Caki2 (cell line): ENCODE results near the gene RTP2. TPM values are rescaled to one million over a fixed set of nuclear protein-coding genes. Genes with fewer than 3 reads are reported as not detected.

Experiments
- DNase-seq: peaks from one replicate; pipeline ENCODE4 v3.0.0-alpha.2; 2015; ENCODE audit warnings: low read depth
- in situ Hi-C: cut with HindIII; loops from 2 replicates; pipeline ENCODE4 v1.10.0; 2016; ENCODE audit warnings: low sequenced_read_pairs, low pct_unique_long_range_greater_than_20kb, mixed read lengths
- total RNA-seq: library from RNA; depleted of rRNA; stranded (reverse); fragments of >200 nt; shearing (Covaris generic); gene quantifications from 2 replicates; pipeline ENCODE4 v1.2.3, GENCODE V29; 2014; ENCODE audit warnings: low replicate concordance; rRNA removed

Gene RTP2, protein sequence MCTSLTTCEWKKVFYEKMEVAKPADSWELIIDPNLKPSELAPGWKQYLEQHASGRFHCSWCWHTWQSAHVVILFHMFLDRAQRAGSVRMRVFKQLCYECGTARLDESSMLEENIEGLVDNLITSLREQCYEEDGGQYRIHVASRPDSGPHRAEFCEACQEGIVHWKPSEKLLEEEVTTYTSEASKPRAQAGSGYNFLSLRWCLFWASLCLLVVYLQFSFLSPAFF
- total RNA-seq, result 0.30 TPM in 1 of 2 replicates, not detected in the other

DNA sequence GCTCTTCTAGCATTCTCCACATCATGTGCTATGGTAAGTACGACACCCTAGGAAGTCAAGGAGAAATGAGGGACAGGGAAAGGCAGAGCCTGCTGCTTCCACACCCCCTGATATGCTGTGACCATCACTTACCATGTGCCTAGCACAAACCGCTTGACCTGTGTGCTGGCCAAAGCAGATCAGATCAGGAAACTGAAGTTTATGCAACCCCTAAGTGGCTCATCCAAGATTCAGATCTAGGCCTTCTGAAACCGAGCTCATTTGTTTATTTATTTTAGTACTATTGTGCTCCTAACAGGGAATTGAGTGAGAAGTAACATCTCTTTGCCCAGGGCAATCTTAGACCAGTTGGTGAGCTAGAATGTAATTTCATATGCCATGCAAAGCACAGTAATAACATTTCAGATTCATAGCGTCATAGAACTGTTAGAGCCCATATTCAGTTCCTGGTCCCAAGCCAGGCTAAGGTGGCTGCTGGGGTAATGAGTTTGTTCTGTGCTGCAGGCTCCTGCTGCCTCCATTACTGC is at the start of gene RTP2:
RTP2 (minus strand) TSS at position 51 of the 527 bp plus-strand sequence. CDS start 429 bp downstream, outside the sequence.
- DNase-seq, result no peak
- in situ Hi-C loops, result no loop called here

DNA sequence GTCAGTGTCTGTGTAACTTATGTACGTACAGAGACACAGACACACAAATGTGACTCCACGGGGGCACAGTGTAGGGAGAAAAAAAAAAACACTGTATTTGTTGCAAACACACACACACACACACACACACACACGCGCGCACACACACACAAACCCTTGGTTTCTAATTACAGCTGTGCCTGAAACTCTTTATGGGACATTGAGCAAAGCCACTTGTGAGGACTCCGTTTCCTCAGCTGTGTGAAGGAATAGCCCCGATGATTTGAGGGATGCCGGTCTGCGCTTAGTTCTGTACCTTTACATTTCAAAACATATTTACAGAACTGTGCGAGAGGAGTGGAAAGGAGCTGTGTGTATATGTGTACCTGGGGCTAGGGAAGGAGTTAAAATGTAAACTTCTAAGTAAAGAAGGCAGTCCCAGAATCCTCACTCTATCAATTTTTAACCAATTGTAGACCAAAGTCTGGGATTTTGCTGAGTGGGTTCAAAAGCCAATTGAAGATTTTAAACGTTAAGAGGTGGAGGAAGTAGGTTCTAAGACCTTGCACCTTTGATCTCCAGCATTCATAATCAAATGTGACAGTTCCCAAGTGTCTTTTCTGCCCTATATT is 48.3 kb upstream of the RTP2 start:
- in situ Hi-C loops, result no loop called here
- DNase-seq, result no peak

DNA sequence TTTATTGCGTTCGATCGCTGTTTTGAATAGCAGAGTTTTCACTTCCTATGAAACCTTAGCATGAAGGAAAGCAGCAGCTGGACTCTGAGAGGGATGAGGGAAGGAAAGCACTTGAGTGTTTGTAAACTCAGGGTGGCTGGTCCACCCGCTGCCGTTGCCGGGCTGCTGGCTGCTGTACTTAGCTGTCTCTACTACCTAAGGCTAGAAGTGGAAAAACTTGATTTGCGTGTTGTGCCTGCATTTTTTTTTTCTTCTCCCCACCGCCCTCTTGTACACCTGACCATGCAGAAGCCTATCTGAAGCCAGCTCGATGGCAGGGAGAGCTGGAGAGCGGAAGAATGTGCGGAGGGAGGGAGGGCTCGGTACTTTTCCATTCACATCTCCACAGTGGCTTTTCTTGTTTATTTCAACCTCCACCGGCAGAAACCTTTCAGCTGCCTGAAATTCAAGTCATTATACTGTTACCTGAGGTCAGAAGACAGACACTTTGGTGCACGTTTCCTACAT is 47.7 kb upstream of the RTP2 start:
- in situ Hi-C loops, result no loop called here
- peak; percentile 76 for DNase-seq

DNA sequence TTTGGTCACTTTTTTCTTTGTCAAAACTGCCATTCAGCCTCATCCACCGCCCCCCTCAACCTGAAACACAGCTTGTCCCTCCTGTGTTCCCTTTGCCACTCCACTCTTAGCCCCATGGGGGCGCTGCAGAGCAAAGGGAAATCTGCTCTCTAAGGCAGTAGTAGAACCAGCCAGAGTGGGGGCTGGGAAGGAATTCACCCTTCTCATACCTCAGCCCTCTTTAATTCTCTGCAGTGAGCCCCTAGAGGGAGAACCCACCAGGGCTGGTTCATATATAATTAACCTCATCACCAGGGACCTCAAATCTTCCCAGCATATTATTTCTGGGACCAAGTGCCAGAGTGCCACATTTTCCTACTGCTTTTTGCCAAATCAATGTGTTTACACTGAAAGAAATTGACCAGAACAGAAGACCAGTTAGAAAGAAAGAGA is 45.7 kb upstream of the RTP2 start:
- DNase-seq, result peak; percentile 70
- in situ Hi-C loops, result loop anchor here (5.0 kb wide), 1 partner anchor 74 kb away; no protein-coding TSS in a partner anchor

DNA sequence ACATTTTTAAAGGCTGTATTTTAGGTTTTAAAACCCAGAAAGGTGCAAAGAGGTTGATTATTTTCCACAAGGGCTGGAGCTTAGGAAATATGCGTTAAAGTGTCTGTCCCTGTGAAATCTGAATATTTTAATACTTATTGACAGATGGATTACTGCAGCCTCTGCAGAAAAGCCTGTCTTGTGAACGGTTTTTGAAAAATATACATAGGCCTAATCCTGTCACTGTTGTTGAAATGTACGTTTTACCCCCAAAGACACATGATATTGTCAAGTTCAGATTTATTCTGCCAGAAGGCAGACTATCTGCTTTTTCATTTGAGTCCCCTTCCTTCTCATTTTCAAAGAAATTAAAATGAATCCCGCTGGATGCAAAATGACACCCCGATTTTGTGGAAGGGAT is 45.1 kb upstream of the RTP2 start:
- in situ Hi-C loops, result loop anchor here (5.0 kb wide), 1 partner anchor 75 kb away; no protein-coding TSS in a partner anchor
- DNase-seq, result no peak

DNA sequence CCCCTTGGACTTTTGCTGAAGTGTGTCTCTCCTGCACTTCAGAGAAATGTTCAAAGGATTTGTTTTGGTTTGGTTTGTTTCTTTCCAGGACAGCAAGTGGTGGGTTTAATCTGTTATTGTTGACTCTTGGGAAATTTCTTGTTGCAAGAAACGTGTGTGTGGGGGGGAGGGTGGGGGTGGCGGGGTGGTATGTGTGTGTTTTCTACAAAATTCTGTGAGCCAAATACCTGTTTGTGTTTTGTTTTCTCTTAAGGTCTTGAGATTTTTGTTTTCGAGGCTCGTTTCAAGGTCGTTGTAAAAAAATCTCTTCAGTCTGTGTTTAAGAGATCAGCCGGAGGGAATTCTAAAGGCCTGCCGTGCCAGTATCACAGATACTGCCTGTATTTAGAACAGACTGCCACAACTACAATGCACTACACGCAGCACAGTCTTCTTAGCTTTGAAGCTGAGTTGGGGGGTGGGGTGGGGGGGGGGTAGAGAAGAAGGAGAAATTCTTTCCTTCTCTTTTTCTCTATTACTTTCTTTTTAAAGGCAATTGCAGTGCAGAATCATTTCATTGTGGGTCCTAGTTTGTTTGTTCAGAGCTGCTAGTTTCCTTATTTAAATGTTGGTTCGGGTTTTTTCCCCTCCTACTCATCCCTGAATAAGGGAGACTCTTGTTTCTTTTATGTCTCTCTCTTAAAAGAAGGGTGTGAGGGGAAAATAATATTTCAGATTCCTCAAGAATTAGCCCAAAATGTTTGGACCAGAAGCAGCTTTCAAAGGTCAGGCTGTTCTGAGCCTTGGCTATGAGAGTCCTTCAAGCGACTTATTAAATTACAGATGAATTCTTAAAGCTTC is 44.3 kb upstream of the RTP2 start:
- DNase-seq, result no peak
- in situ Hi-C loops, result loop anchor here (5.0 kb wide), 1 partner anchor 76 kb away; no protein-coding TSS in a partner anchor

DNA sequence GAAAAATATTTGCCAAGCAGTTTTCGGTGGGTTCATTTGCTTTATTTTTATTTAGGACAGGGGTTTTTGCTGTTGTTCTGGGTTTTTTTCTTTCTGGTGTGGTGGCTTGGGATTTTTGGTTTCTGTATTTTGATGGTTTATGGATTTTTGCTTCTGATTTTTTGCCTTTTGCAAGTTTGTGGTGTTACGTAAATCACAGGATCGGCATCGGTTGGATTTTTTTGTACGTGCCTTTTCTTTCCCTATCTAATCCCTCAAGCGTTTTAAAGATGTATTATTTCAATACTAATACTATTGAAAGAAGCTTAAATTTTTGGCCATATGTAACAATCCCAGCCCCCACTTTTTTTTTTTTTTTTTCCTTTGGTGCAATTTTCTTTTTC is 43.7 kb upstream of the RTP2 start:
- DNase-seq, result no peak

DNA sequence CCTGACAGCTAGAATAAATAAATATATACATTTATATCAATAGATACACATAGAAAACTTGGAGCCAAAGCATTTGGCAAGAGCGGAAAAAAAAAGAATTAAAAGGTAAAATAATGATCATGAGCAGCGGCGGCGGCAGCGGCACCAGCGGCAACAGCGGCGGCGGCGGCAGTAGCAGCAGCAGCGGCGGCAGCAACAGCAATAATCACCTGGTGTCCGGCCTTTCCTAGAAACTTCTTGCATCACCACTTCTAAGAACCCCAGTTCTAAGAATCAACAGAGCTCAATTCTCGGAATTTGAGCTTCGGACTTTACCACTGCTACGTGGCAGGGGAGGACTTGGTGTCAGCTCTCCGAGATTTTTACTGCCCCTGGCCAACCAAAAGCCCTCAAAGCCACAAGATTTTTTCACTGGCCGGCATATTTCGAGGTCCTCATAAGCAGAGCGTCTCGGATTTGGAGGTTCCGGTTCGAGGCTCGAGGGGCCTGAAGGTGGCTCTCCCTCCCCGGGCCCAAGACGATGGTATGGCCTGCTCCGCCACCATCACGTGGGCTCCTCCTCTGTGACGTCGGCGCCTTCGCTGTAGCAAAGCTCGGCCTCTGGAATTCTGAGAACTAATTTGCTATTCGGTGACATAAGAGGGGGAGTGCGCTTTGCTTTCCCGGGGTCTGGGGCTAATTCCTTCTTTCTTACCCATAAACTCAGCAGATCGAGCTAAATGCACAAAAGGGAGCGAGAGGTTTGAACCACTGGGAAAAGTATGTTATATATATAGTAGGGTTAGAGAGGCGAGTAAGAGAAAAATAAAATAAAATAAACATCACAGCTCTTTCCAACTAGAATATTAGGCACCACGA is 43.1 kb upstream of the RTP2 start, which contains the start of gene BCL6:
BCL6 (minus strand) TSS at position 268 of the 858 bp plus-strand sequence. CDS start 11,775 bp downstream, outside the sequence.
- in situ Hi-C loops, result loop anchor here (5.0 kb wide), 1 partner anchor 77 kb away; no protein-coding TSS in a partner anchor
- peak; percentile 96 for DNase-seq

More for the DNA sequence above, 43.7 kb upstream of the RTP2 start:
- in situ Hi-C loops, result loop anchor here (5.0 kb wide), 1 partner anchor 76 kb away; no protein-coding TSS in a partner anchor

DNA sequence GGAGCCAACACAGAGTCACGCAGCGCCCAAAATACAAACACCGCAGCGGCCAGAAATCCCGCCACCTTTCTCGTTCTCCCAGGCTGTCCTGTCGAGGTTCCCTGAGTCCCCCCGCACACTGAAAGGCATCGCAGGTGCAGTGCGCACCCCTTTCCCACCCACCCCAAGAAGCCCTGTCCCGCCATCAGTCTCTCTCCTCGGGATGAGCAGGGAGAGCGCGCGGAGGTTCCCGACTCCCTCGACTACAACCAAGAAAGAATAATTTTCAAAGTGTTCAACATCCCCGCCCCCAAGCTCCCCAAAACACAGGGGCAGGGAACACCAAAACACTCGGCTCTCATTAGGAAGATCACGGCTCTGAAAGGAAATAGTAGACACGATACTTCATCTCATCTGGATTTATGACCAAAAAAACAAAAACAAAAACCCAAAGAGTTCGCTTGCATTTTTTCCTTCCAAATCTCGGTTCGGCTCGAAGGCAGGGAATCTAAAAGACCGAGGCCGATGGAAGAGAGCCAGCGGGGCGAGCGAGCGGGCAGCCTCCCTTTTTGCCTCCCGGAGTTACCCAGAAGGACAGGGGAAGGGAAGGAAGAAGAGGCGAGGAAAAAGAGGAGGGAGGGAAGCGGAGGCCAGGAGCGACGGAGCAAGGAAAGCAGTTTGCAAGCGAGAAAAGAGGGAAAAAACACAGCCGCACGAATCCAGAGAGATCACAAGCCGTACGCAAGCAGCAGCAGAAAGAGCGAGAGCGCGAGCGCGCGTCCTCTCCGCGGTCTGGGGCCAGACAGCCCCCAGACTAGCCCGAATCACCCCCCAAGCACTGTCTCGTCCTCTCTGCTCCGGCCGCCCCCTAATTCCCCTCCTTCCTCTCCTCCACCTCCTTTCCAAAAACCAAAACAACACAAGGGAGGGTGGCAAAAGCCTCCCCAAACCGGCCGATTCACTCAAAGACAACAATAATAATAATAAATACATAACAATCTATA is 42.1 kb upstream of the RTP2 start:
- peak; percentile 52 for DNase-seq
- in situ Hi-C loops, result loop anchor here (5.0 kb wide), 2 partner anchors 78 to 1208 kb away; no protein-coding TSS in a partner anchor

DNA sequence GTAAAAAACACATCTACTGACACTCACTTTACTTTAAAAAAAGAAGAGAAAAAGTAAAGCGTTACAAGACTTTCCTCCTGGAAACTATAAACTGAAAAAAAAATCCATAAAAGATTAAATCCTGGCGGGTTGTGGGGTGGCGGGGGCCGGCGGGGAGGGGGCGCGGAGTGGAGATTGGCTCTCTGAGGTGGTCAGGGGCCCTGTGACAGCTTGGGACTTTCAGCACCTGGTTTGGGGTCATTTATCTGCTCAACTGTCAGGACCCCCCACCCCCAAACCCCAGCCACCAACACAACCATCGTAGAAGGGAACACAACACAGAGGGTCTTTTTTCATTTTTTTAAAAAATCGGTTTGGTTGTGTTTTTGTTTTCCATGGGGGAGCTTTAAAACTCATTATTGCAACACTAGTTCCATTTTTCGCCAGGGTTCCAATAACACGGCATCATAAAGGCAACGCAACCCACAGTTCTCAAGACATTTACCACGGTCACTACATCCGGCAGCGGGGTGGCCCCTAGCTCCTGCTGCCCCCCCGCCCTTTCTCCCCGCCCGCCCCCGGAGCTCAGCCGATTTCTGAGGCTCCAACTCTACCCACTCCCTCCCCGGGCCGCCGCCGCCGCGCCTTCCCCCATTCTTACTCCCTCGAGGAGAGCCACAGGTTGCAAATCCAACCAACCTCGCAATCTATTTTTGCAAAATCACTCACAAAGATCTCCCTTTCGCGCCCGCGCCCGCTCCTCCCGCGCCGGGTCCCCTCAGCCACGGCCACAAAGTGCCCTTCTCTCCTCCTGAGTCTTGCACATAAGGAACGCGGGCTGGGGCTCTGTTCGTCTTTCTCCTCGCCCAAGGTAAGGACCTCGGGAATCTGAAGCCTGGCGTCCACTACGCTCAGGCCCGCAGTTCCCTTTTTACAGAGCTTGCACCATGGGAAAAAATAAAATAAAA is 41.1 kb upstream of the RTP2 start:
- in situ Hi-C loops, result loop anchor here (5.0 kb wide), 1 partner anchor 1209 kb away; no protein-coding TSS in a partner anchor
- peak; percentile 53 for DNase-seq

DNA sequence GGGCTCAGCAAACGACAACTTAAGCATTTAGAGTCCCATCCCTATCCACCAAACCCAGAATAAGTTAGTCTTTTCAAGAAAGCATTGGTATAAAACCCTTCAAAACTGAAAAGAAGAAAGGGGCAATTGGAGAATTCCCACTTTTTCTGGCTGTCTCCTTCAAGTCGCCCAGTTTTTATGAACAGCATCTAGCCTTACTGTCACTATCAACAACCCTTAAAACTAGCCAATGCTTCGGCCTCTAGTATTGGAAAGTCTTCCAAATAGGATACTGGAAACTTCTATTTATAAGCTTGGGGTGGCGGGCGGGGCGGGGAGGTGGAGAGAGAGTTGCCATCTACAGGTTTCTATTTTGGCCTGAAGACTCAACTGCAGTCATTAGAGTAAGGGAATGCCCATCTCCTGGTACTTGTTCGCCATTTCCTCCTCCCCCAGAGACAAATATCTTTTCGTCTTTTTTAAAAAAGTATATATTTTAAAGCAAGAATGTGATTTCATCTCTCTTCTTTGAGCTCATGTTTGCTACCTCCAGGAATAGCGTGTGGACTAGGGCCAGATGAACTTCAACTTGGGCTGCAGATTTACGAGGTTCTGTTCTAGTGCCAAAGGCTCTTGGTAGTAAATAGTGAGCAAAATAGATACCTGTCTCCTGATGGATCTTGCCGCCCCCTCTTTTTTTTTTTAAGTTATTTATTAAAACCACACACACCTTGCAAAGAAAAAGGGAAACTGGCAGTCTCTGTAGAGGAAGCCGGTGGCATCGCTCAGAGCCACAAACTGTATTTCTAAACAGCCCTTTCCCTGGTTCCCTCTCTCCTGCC is 40.2 kb upstream of the RTP2 start:
- DNase-seq, result no peak
- in situ Hi-C loops, result loop anchor here (5.0 kb wide), 1 partner anchor 1210 kb away; no protein-coding TSS in a partner anchor

DNA sequence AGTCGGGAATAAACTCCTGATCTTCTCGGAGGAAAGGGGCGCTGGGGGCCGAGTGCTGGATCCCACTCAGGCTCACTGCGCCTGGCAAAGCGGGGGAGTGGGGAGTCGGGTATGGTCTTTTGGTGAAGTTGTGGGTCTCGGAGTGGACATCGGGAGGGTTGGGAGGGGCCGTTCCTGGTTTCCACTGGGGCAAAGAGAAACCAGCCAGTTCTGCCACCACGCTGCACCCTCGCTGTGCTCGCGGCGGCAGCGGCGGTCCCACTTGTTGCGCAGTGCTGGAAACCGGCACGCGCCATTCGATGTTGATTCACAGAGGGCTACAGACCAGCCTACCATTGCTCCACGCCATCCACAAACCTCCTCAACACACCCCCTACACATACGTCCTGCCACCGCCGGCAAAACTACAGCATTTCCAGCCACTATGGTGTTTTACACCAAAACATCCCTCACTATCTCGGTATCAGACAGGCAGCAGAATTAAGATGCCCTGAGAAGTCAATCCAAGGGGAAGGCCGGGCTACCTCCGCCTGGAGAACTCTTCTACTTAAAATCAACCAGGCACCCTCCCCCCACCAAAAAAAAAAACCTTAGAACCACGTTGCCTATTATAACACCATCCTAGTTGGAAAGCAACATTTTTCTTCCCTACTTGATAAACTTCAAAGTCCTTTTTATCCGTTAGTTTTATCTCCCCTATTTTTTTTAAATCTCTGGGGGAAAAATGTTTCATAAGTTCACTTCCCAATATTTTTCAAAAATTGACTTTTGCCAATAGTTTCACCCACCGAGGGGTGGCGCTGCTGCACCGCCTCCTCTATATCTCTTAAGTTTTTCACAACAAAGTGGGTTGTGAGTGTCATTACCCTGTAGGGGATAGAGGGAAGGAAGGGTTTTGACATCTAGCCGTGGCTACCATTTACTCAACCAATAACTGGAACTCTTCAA is 39.3 kb upstream of the RTP2 start:
- peak; percentile 67 for DNase-seq
- in situ Hi-C loops, result loop anchor here (5.0 kb wide), 1 partner anchor 1211 kb away; no protein-coding TSS in a partner anchor
